SK-MEL-5 (cell line): ENCODE data around the gene SOCS1. TPM values are rescaled to one million over a fixed set of nuclear protein-coding genes. Genes with fewer than 3 reads are reported as not detected.
"Not testable (repeated sequence)": the region's sequence is repeated elsewhere in the genome, so short reads cannot be mapped to it uniquely, and the experiment has no call there.

Experiments
- DNase-seq: peaks from one replicate; pipeline ENCODE4 v3.0.0-alpha.2; 2016; ENCODE audit warnings: low read depth, low spot score
- in situ Hi-C: cut with HindIII; loops from 2 replicates; pipeline ENCODE4 v1.10.0; 2016; ENCODE audit warnings: low sequenced_read_pairs, high pct_unique_total_duplicates, low pct_unique_long_range_greater_than_20kb
- polyA plus RNA-seq, 2 experiments: library from polyadenylated mRNA; depleted of rRNA; stranded (reverse); fragments of >200 nt; gene quantifications; 2 replicates each; pipeline ENCODE4 v1.2.3, GENCODE V29; 2015
- total RNA-seq: library from RNA; depleted of rRNA; stranded (reverse); fragments of >200 nt; shearing (Covaris generic); gene quantifications from 2 replicates; pipeline ENCODE4 v1.2.3, GENCODE V29; 2014; rRNA removed

SOCS1 gene
- 1.1 and 1.4 TPM in 2 replicates for total RNA-seq
- 5.8 and 6.4 TPM in 2 replicates for polyA plus RNA-seq (2015; cell fraction: cytosol; rRNA removed)
- 6.0 and 8.8 TPM in 2 replicates for polyA plus RNA-seq (2015; cell fraction: nucleus; rRNA removed)

- peak; percentile 74 for DNase-seq
- in situ Hi-C loops = no loop called here
These were observed at the start of gene SOCS1 for GRCh38 chr16:11255737-11256660. Gene SOCS1, minus strand, starts transcription at chr16:11256204. Its CDS starts 726 bp downstream, at chr16:11255478.

- no peak for DNase-seq
- in situ Hi-C loops = no loop called here
These were observed 47.6 kb upstream of the SOCS1 start for GRCh38 chr16:11303405-11304138.

DNA sequence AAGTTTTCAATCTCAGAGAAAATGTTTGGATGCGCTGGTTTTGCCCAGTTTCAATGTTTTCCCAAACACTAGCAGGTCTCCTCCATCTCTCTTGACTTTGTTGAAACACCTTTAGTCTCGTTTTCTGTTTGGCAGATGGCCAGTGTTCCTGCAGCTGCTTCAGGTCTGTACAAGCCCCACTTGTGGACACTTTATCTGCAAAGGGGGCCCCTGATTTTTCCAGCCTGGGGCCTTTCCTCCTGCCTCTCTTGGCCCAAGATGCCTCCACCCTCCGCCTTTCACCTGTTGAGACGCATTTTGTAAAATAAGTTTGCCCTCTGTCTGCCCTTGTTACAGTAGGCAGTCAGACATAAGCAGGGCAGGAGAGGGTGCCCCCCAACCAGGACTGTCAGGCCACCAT is 47.0 kb upstream of the SOCS1 start:
- in situ Hi-C loops = no loop called here

GRCh38 chr16:11301645-11302501 is 45.9 kb upstream of the SOCS1 start:
- no peak for DNase-seq
- in situ Hi-C loops = no loop called here

More for the DNA sequence above, 47.0 kb upstream of the SOCS1 start:
- DNase-seq = no peak

GRCh38 chr16:11300560-11300892 is 44.5 kb upstream of the SOCS1 start:
- in situ Hi-C loops = no loop called here
- no peak for DNase-seq

- DNase-seq = no peak
- in situ Hi-C loops = no loop called here
These were observed 44.0 kb upstream of the SOCS1 start for GRCh38 chr16:11299865-11300559.

DNA sequence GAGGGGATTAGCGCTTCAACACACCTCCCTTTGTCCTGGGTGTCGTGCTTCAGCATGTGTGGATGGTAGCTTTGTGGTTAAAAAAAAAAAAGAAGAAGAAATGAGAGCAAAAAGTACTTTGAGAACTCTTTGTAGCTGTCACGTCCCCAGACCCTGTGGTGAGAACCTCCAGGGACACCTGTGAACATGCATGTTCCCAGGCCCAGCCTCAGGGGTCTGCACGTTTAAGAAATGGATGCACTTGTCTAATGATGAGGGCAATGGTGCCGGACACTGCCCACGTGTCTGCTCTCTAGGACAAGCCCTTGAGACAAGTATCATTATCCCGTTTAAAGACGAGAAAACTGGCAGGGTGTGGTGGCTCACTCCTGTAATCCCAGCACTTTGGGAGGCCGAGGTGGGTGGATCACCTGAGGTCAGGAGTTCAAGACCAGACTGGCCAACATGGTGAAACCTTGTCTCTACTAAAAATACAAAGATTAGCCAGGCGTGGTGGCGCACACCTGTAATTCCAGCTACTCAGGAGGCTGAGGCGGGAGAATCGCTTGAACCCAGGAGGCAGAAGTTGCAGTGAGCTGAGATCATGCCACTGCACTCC is 43.0 kb upstream of the SOCS1 start:
- in situ Hi-C loops, DNase-seq: not testable (repeated sequence)

GRCh38 chr16:11298143-11298900 is 42.3 kb upstream of the SOCS1 start:
- in situ Hi-C loops = no loop called here
- no peak for DNase-seq

DNA sequence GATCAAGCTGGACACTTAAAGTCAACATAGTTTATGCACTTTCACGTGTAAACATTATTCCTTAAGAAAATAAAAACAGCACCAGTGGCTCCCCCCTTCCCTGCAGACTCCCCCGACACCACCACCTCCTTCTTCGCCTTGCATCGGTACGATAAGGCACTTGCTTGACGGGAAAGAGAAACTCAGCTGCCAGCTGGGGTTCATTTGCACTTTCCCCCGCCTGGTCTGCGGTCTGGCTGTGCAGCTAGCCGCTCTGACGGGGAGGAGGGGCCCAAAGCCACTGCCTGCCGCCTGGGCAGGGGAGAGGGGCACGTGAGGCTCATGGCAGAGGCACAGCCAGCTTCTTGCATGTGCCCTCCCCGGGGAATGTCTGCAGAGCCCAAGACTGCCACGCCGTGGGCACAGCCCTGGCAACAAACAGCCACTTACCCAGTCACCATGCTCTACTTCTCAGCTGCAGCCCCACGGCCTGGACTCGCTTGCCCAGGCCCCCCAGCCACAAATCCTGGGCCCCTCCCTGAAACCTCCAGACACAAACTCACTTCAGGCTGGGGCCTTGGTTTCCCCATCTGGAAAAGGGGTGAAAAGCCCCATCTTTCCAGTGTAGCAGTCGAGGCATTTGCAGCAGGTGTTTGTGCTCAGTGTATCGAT is 41.6 kb upstream of the SOCS1 start:
- peak; percentile 63 for DNase-seq
- in situ Hi-C loops = no loop called here

DNA sequence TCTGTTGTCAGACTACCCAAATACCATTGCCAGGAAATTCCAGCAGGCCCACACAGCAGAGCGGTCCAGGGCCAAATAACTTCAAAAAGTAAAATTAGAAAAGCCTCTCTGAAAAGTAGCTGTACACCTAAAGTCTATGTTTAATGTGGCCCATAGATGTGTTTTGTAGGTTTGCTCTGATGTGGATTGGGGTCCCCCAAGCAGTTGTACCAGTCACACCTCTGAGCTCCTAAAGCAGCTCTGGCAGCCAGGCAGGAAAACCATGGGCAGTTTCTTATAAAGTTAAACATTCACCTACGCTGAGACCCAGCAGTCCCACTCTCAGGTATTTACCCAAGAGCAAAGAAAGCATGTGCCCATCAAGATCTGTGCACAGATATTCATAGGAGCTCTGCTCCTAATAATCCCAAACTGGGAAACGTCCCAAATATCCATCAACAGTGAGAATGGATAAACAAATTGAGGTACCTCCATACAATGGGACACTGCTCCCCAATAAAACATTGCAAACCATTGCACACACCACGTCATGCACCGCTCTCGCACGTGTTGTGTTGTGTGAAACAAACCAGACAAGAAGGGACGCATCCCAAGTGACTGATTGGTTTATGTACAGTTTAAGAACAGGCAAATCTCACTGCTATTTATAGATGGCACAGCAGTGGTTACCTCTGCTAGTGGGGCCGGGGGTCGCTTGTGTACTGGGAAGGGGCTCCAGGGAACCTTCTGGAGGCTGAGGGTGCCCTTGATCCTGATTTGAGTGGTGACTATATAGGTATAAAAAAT is 40.9 kb upstream of the SOCS1 start:
- DNase-seq = no peak
- in situ Hi-C loops = no loop called here

DNA sequence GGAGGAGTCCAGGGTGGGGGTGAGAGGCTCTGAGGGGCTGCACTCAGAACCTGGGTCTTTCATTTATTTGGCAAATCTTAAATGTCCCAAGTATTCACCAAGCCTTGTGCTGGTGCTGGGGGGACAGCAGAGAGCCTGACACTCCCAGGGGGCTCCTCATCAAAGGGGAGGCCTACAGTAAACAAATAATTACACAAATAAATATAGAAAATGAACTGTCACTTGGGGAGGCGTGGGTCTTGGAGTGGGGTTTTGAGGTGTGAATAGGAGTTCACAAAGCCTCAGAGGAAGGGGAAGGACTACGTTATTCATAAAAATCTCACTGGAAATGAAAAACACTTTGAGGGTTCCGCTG is 40.3 kb upstream of the SOCS1 start:
- in situ Hi-C loops = no loop called here
- DNase-seq = no peak

- no peak for DNase-seq
- in situ Hi-C loops = no loop called here
These were observed 39.7 kb upstream of the SOCS1 start for GRCh38 chr16:11295672-11296071.

GRCh38 chr16:11292076-11292748 is 36.2 kb upstream of the SOCS1 start:
- in situ Hi-C loops = no loop called here
- DNase-seq = no peak

- no peak for DNase-seq
- in situ Hi-C loops = no loop called here
These were observed 35.2 kb upstream of the SOCS1 start for GRCh38 chr16:11291091-11291703.
